DOHH2 (cell line): ENCODE results near the gene SMC3.

ENCODE experiments used
- EZH2phosphoT487 ChIP-seq: fragments of 200-600 bp; sonication (generic); IDR thresholded peaks from 2 replicates; pipeline ENCODE4 v1.6.1; 2017; ENCODE audit warnings: borderline replicate concordance, mild to moderate bottlenecking, antibody characterized with exemption, low read length, moderate library complexity, mixed read lengths
- TF ChIP-seq, protein P1 (sequence below): fragments of 200-600 bp; sonication (generic); IDR thresholded peaks from one replicate; pipeline ENCODE4 v1.5.1; 2014; ENCODE audit warnings: antibody characterized with exemption, mild to moderate bottlenecking, low read depth, low read length; ENCODE audit not compliant: poor library complexity, severe bottlenecking

DNA sequence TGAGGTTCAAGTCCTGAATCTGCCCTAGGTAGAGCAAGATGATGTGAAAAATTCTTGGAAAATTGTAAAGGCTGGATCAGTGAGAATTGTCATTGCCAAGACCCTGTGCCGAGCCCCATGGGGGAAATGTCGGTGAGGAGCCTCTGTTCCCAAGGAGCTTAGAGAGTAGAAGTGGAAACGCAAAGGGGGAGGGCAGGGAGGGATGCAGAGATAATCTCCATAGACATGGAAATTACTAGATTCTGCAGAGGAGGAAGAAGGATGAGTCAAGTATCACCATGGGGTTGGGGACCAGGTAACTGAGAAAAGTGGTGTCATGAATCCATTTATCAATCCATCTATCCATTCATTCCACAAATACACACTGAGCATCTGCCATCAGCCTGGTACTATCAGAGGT is 43.8 kb upstream of the SMC3 start:
- TF ChIP-seq, protein P1, sequence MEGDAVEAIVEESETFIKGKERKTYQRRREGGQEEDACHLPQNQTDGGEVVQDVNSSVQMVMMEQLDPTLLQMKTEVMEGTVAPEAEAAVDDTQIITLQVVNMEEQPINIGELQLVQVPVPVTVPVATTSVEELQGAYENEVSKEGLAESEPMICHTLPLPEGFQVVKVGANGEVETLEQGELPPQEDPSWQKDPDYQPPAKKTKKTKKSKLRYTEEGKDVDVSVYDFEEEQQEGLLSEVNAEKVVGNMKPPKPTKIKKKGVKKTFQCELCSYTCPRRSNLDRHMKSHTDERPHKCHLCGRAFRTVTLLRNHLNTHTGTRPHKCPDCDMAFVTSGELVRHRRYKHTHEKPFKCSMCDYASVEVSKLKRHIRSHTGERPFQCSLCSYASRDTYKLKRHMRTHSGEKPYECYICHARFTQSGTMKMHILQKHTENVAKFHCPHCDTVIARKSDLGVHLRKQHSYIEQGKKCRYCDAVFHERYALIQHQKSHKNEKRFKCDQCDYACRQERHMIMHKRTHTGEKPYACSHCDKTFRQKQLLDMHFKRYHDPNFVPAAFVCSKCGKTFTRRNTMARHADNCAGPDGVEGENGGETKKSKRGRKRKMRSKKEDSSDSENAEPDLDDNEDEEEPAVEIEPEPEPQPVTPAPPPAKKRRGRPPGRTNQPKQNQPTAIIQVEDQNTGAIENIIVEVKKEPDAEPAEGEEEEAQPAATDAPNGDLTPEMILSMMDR: no peak
- TF ChIP-seq EZH2phosphoT487: no peak
